Gastroesophageal sphincter (tissue), 3 donors: Measurements from ENCODE around the gene SCAMP3.
"Not testable (repeated sequence)": the region's sequence is repeated elsewhere in the genome, so short reads cannot be mapped to it uniquely, and the experiment has no call there.

Experiments used
- CTCF ChIP-seq, 4 experiments: fragments of 200-600 bp in 2 of 4; fragments of 450-650 bp in 2 of 4; sonication (generic) in 1 of 4; IDR thresholded peaks; one replicate each; pipeline ENCODE4 v1.5.1; 2017 to 2019; ENCODE audit warnings: antibody characterized with exemption in 4 of 4, mild to moderate bottlenecking in 2 of 4, moderate library complexity in 2 of 4
- EP300 ChIP-seq: sonication (generic); formaldehyde crosslinking; IDR thresholded peaks from one replicate; pipeline ENCODE4 v1.6.1; 2017; ENCODE audit warnings: antibody characterized with exemption, mild to moderate bottlenecking
- POLR2A ChIP-seq, 2 donors: fragments of 450-650 bp; IDR thresholded peaks; one replicate each; pipeline ENCODE4 v1.6.1; 2017; ENCODE audit warnings: antibody characterized with exemption in 2 of 2, mild to moderate bottlenecking in 2 of 2, moderate library complexity in 1 of 2
- POLR2AphosphoS5 ChIP-seq: sonication (generic); formaldehyde crosslinking; IDR thresholded peaks from one replicate; pipeline ENCODE4 v1.6.1; 2017; ENCODE audit warnings: antibody characterized with exemption

GRCh38 chr1:155211381-155212050 is 50.6 kb downstream of the SCAMP3 start:
- not testable (repeated sequence) for TF ChIP-seq POLR2A (IDR thresholded peaks at IDR 0.05); EP300; CTCF (IDR thresholded peaks at IDR 0.05); POLR2AphosphoS5
